Measurements from ENCODE around the gene FCF1. TPM values are rescaled to one million over a fixed set of nuclear protein-coding genes. Genes with fewer than 3 reads are reported as not detected.

The FCF1 gene
- total and polyA plus RNA-seq, 9 of the 15 experiments (the other 6 are each of a cell fraction or from before 2014, with no cell fraction given), result 6.8 to 91.9 (median 40.0) TPM

GRCh38 chr14:74712499-74713394 lies at the start of gene FCF1, which contains the start of gene AREL1 (continued):
- no peak for TF ChIP-seq CHAMP1 (IDR thresholded peaks at IDR 0.05)
- TF ChIP-seq TRIM25 (IDR thresholded peaks at IDR 0.05; ENCODE audit: borderline replicate concordance), result no peak
- TF ChIP-seq EWSR1 (IDR thresholded peaks at IDR 0.05; ENCODE audit: borderline replicate concordance, low read depth, partially characterized antibody), result no peak
- TF ChIP-seq COPS2 (conservative IDR thresholded peaks at IDR 0.05), result no peak
- no peak for TF ChIP-seq ATF4 (CRISPR knock-in tag; IDR thresholded peaks at IDR 0.05)
- no peak for TF ChIP-seq RAD51 (IDR thresholded peaks at IDR 0.05; ENCODE audit: borderline replicate concordance, low read depth)
- TF ChIP-seq SIN3B (IDR thresholded peaks at IDR 0.05; ENCODE audit: low read depth), result peak; percentile 89
- TF ChIP-seq ZNF695 (CRISPR knock-in tag; IDR thresholded peaks at IDR 0.05), result no peak
- TF ChIP-seq PTRF (tag; IDR thresholded peaks at IDR 0.05), result no peak
- TF ChIP-seq ZNF324 (CRISPR knock-in tag; IDR thresholded peaks at IDR 0.05), result no peak
- peak in 1 of 2 experiments; percentile 93; a peak in 2 of 4 replicates for TF ChIP-seq KDM4B (IDR thresholded peaks at IDR 0.05; ENCODE audit: borderline replicate concordance in 2 of 2, low read depth in 1 of 2)
- TF ChIP-seq ZNF740 (CRISPR knock-in tag; IDR thresholded peaks at IDR 0.05), result no peak
- no peak for TF ChIP-seq ZNF740 (tag; IDR thresholded peaks at IDR 0.05)
- no peak for TF ChIP-seq RNF219 (CRISPR knock-in tag; IDR thresholded peaks at IDR 0.05)
- TF ChIP-seq CSDE1 (IDR thresholded peaks at IDR 0.05), result peak in 1 of 2 experiments; percentile 70; a peak in 2 of 4 replicates
- peak; percentile 71 for TF ChIP-seq POLR2G (IDR thresholded peaks at IDR 0.05; ENCODE audit: low read depth, low read length)
- peak in 1 of 2 experiments; percentile 36; a peak in 1 of 4 replicates for TF ChIP-seq RCOR1 (IDR thresholded peaks at IDR 0.05; ENCODE audit: borderline replicate concordance in 1 of 2, low read depth in 2 of 2, low read length in 2 of 2)
